GM19463 (cell line): ENCODE measurements around the gene TLL1.

ENCODE experiments used
- ATAC-seq: cut with Tn5 transposase; IDR thresholded peaks from one replicate; pipeline ENCODE4 v1.9.1; 2021; ENCODE audit warnings: mild to moderate bottlenecking, moderate library complexity; ENCODE audit not compliant: unreplicated experiment

TLL1 gene

GRCh38 chr4:166134285-166134684 is 261.2 kb downstream of the TLL1 start:
- ATAC-seq = no peak

GRCh38 chr4:166140951-166141350 is 267.9 kb downstream of the TLL1 start:
- no peak for ATAC-seq

- no peak for ATAC-seq
These were observed 270.2 kb downstream of the TLL1 start for GRCh38 chr4:166143227-166143626.

GRCh38 chr4:166144607-166145006 is 271.6 kb downstream of the TLL1 start:
- no peak for ATAC-seq

GRCh38 chr4:166146806-166147540 is 273.9 kb downstream of the TLL1 start:
- no peak for ATAC-seq
